CD4-positive, alpha-beta T cell treated with Interleukin-4 for 1 hour (primary cell): ENCODE measurements around the gene PDE4A.

ENCODE experiments used
- DNase-seq, 2 donors: peaks; one replicate each; pipeline ENCODE4 v3.0.0-alpha.2; 2020 to 2022

PDE4A gene

GRCh38 chr19:10516671-10517286 lies 96.4 kb downstream of the PDE4A start:
- peak in 1 of 2 donors; percentile 26 for DNase-seq

GRCh38 chr19:10517361-10517759 lies 97.0 kb downstream of the PDE4A start, which contains the start of gene S1PR5:
Gene S1PR5, minus strand, starts transcription at chr19:10517447. Its CDS starts 2,436 bp downstream, at chr19:10515011.
- peak; percentile 16 to 35 for DNase-seq

GRCh38 chr19:10517760-10518443 lies 97.6 kb downstream of the PDE4A start:
- peak; percentile 23 to 30 for DNase-seq

GRCh38 chr19:10518444-10519361 lies 98.4 kb downstream of the PDE4A start:
- DNase-seq: peak; percentile 43 to 46
